Omental fat pad (tissue), 4 donors: ENCODE data around the gene TBL1X. TPM values are rescaled to one million over a fixed set of nuclear protein-coding genes. Genes with fewer than 3 reads are reported as not detected.

Source experiments
- ATAC-seq: fragments of 150-250 bp; one replicate; pipeline ENCODE4 v1.9.1; 2016; ENCODE audit warnings: mild to moderate bottlenecking, moderate library complexity; ENCODE audit not compliant: low FRiP score
- DNase-seq: peaks from one replicate; pipeline ENCODE4 v3.0.0-alpha.2; 2019; ENCODE audit warnings: low spot score
- total RNA-seq, 4 donors: library from RNA; depleted of rRNA; stranded (reverse); fragments of >200 nt; gene quantifications; one replicate each; pipeline ENCODE4 v1.1.0, GENCODE V29; 2016
- TF ChIP-seq, protein P1 (sequence below), 3 donors: fragments of 450-650 bp; IDR thresholded peaks; one replicate each; pipeline ENCODE4 v1.5.1; 2016 to 2017; ENCODE audit warnings: antibody characterized with exemption in 3 of 3, mild to moderate bottlenecking in 3 of 3, moderate library complexity in 2 of 3

TBL1X gene
- total RNA-seq, 4 donors from 2014 or later, result 13.1 to 22.7 (median 16.2) TPM

DNA sequence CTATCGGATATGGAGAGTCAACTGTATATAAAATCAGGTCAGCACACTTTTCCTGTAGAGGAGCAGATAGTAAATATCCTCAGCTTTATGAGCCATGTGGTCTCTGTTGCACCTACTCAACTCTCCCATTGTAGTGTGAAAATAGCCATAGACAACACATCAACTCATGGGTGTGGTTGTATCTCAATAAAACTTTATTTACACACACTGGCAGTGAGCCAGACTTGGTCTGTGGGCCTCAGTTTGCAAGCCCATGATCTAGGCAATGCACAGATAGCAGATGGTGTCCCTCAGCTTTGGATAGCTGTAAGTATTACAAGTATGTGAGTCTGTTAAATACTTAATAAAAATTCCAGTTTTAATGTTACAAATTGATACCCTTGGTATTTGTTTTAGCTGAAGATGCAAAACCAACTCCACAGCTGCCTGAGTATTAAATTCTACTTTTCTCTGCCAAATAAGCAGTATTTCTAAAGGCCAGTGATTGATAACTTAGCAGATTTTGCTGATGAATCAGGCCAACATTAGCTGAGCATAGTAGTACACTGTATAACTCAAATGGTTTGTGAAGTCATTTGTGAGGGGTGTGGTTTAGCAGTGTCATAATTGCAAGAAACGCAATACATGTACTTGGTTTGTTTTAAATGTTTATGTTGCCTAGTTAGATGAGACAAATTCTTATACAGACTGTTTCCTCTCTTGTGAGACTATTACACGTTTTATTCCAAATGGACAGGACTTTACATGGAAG, 213.5 kb downstream of the TBL1X start:
- DNase-seq (no peak), ATAC-seq (no peak)
- TF ChIP-seq, protein P1, sequence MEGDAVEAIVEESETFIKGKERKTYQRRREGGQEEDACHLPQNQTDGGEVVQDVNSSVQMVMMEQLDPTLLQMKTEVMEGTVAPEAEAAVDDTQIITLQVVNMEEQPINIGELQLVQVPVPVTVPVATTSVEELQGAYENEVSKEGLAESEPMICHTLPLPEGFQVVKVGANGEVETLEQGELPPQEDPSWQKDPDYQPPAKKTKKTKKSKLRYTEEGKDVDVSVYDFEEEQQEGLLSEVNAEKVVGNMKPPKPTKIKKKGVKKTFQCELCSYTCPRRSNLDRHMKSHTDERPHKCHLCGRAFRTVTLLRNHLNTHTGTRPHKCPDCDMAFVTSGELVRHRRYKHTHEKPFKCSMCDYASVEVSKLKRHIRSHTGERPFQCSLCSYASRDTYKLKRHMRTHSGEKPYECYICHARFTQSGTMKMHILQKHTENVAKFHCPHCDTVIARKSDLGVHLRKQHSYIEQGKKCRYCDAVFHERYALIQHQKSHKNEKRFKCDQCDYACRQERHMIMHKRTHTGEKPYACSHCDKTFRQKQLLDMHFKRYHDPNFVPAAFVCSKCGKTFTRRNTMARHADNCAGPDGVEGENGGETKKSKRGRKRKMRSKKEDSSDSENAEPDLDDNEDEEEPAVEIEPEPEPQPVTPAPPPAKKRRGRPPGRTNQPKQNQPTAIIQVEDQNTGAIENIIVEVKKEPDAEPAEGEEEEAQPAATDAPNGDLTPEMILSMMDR (IDR thresholded peaks at IDR 0.05), result no peak

- DNase-seq (no peak), ATAC-seq (no peak)
- TF ChIP-seq, protein P1 (IDR thresholded peaks at IDR 0.05), result no peak
These were observed 216.2 kb downstream of the TBL1X start for GRCh38 chrX:9681011-9681410.

DNA sequence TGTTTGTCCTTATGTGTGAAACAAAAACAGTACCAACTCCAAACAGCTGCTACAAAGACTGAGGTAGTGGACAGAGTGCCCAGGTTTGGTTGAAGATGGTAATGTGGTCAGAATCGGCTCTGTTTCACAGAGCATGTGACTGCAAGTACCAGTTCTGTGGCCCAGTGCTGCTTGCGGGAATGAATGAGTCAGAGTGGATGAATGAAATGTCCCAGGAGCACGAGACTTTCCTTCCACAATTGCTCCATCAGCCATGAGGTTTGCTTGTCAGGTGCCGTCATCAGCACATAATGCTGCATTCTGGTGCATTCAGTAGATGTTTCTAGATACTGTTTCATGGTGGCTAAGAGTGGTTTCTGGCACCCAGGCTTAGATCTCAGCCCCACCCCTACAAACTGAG, 216.6 kb downstream of the TBL1X start:
- DNase-seq (no peak), ATAC-seq (no peak)
- TF ChIP-seq, protein P1 (IDR thresholded peaks at IDR 0.05), result no peak

DNA sequence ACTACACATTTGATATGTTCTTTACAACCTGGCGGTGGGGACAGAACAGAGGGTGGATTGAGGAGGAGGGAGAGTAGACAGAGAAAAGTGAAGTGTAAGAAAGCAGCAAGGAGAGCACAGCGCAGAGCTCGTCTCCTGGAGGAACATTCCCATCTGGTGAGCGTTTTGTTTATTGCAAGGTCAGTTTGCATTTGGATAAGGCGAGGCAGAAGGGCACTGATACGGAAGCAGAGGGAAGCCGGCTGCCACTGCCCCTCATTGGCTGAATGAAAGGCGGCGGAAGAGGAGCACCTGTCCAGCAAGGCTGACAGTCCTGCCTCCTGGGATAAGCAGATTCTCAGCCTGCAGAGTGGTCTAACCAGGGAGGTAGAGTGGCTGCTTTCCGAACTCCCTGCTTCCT, 217.6 kb downstream of the TBL1X start:
- ATAC-seq, result no peak
- DNase-seq, result no peak
- TF ChIP-seq, protein P1 (IDR thresholded peaks at IDR 0.05), result no peak

DNA sequence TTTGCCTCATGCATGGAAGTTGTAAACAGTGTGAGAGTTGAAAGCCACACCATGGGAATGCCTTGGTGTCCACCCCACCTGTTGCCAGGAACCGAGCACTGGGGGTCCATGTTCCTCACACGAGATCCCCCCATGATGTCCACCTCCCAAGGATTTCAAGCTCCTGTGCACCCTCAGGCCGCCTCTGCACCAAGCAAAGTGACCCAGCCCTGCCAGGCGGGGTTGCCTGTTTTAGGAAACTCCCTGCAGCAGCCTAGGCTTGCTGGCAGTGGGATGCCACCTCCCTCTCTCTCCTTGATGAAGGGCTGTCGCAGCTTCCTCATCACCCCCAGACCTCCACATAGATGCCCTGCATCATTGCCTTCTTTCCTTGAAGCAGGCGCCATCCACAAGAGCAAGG, 218.0 kb downstream of the TBL1X start:
- DNase-seq, result no peak
- TF ChIP-seq, protein P1 (IDR thresholded peaks at IDR 0.05), result no peak
- no peak for ATAC-seq

DNA sequence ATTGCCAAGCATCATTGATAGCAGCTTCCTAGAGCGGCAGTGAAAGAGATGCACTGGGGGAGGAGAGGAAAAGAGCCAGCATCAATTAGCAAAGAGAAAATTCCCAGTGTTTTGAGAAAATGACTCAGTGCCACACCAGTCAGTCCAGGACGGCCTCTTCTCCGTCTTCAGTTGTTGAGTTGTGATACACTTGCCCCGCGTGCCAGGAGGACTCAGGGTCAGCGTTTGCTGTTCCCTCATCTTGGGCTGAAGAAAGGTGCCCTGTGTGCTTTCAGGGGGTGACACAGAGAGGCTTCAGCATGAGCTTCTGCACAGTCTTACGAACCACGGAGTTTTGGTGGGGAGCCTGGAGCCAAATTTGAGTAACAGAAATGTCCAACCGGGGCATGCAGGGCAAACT, 218.5 kb downstream of the TBL1X start:
- no peak for DNase-seq
- no peak for ATAC-seq

More for the DNA sequence above, 218.5 kb downstream of the TBL1X start:
- TF ChIP-seq, protein P1 (IDR thresholded peaks at IDR 0.05), result no peak
